HFFc6 (cell line): ENCODE results near the gene ATP6V1B1. TPM values are rescaled to one million over a fixed set of nuclear protein-coding genes. Genes with fewer than 3 reads are reported as not detected.

Source experiments
- DNase-seq: peaks from one replicate; pipeline ENCODE4 v3.0.0-alpha.2; 2018
- H3K27ac Mint-ChIP-seq: 2 replicates; pipeline ENCODE4 v1.8.0; 2020; ENCODE audit warnings: mild to moderate bottlenecking, mixed read lengths
- H3K27me3 Mint-ChIP-seq: 2 replicates; pipeline ENCODE4 v1.8.0; 2021; ENCODE audit warnings: mild to moderate bottlenecking, moderate library complexity, mixed read lengths; ENCODE audit not compliant: insufficient read depth
- H3K36me3 Mint-ChIP-seq: 2 replicates; pipeline ENCODE4 v1.8.0; 2021; ENCODE audit warnings: low read depth, mixed read lengths
- H3K4me1 Mint-ChIP-seq: 2 replicates; pipeline ENCODE4 v1.8.0; 2020; ENCODE audit warnings: low read depth, mixed read lengths
- H3K4me3 Mint-ChIP-seq: 2 replicates; pipeline ENCODE4 v1.8.0; 2020; ENCODE audit warnings: mild to moderate bottlenecking, moderate library complexity, mixed read lengths
- H3K9me3 Mint-ChIP-seq: 2 replicates; pipeline ENCODE4 v1.8.0; 2020; ENCODE audit warnings: mild to moderate bottlenecking, mixed read lengths
- CTCF ChIP-seq: fragments of 200-600 bp; sonication (generic); IDR thresholded peaks from 2 replicates; pipeline ENCODE4 v1.5.0; 2021; ENCODE audit warnings: antibody characterized with exemption, mild to moderate bottlenecking
- total RNA-seq, 6 experiments: library from RNA; stranded (reverse); fragmentation: NEBNext Ultra II Directional; extraction: Animal tissue kit (Norgen Biotek cat#: 25700); gene quantifications; 2 replicates in 1 of 6; 3 replicates in 5 of 6; pipeline ENCODE4 v1.2.3, GENCODE V29; 2021

The ATP6V1B1 gene
- total RNA-seq, 6 experiments from 2014 or later: 0.22 to 0.66 (median 0.57) TPM; not detected in 3

DNA sequence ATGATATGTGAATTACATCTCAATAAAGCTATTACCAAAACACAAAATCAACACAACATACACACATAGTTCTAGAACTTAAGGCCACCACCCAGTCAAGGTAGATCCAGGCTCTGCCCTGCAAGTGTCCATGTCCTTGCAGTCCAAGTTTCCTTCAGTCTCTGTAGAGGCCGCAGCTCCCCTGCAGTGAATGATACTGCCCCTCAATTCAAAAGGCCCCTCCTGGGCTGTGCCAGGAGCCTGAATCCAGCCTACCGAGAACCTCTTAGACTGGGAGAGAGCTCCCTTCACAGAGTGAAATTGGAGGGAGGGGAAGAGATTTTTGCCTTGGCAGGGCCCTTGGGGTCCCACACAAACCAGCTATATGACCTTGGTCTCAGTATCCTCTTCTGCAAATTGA, 42.5 kb upstream of the ATP6V1B1 start:
- TF ChIP-seq CTCF: no peak
- Mint-ChIP-seq H3K27me3 (peaks cover 83% of the 10 kb centered on the region), H3K4me3 (no peak overlapping the region), H3K9me3 (no peaks in the 10 kb centered on the region), H3K27ac (no peak overlapping the region), H3K4me1 (peaks cover 18% of the 10 kb centered on the region), H3K36me3 (no peaks in the 10 kb centered on the region)
- no peak for DNase-seq

GRCh38 chr2:70894765-70895164, 40.9 kb upstream of the ATP6V1B1 start:
- Mint-ChIP-seq H3K27me3 (peaks cover 83% of the 10 kb centered on the region), H3K4me1 (peaks cover 5% of the 10 kb centered on the region; the same call in 1 of the 2 replicates), H3K36me3 (no peaks in the 10 kb centered on the region), H3K9me3 (no peaks in the 10 kb centered on the region), H3K27ac (no peak overlapping the region), H3K4me3 (no peak overlapping the region)
- TF ChIP-seq CTCF: no peak
- no peak for DNase-seq

DNA sequence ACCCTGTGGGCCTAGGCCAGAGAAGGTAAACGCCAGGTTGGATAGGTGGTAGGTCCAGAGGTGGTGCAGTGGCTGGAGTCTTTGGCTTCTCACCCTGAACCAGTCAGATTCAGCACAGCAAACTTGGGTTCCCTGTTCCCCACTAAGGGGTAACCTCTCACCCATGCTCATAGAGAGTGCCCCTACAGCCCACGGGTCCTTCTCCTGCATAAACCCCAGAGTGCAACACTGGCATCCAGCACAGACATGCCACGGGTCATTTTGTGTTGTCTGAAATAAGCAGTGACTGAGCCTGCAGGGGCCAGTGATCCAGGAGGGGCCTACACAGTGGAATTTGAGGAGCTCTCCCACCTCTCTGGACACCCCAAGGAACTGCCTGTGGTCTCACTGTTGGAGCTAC, 40.5 kb upstream of the ATP6V1B1 start:
- peaks cover 81% of the 10 kb centered on the region for H3K27me3 Mint-ChIP-seq
- no peak for DNase-seq
- H3K9me3 Mint-ChIP-seq: no peaks in the 10 kb centered on the region
- no peak for TF ChIP-seq CTCF
- no peaks in the 10 kb centered on the region for H3K36me3 Mint-ChIP-seq
- H3K4me3 Mint-ChIP-seq: no peak overlapping the region
- no peak overlapping the region for H3K27ac Mint-ChIP-seq
- peaks cover 4% of the 10 kb centered on the region; the same call in 1 of the 2 replicates for H3K4me1 Mint-ChIP-seq

DNA sequence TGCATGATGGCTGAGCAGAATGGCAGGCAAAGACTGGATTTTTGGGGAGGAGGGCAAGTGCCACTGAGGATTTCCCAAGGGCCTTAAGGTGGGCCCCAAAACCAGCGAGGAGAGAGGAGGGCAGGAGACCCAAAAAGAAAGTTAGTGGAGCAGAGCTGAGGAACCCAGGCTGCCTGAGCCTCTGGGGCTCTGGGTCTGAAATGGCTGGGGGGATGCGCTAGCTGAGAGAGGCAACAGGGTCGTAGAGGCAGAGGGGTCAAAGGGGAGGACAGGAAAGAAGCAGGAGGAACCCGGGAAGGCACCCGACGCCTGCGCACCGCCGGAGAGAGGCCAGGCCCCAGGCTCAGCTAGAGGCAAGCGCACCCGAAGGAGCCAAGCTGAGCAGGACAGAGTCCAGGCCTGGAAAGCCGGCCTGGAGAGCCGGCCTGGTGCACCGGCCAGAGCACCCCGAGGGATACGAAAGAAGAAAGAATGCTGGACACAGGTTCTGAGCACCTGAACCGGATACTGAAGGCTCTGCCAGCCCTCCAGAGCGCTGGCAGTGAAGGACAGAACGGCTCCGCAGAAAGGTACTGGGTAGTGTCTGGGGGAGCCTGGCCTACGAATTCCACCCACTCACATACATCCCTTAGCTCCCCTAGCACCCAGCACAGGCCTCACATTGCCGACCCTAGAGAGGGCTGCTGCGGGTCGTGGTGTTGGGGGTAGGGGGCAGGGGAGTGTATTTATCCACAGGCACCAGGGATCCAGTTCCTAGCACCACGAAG, 39.5 kb upstream of the ATP6V1B1 start:
- Mint-ChIP-seq H3K4me3 (no peak overlapping the region), H3K27me3 (peaks cover 72% of the 10 kb centered on the region), H3K9me3 (no peaks in the 10 kb centered on the region), H3K36me3 (no peaks in the 10 kb centered on the region), H3K4me1 (peaks cover 2% of the 10 kb centered on the region; the same call in 1 of the 2 replicates), H3K27ac (no peak overlapping the region)
- TF ChIP-seq CTCF: no peak
- no peak for DNase-seq

DNA sequence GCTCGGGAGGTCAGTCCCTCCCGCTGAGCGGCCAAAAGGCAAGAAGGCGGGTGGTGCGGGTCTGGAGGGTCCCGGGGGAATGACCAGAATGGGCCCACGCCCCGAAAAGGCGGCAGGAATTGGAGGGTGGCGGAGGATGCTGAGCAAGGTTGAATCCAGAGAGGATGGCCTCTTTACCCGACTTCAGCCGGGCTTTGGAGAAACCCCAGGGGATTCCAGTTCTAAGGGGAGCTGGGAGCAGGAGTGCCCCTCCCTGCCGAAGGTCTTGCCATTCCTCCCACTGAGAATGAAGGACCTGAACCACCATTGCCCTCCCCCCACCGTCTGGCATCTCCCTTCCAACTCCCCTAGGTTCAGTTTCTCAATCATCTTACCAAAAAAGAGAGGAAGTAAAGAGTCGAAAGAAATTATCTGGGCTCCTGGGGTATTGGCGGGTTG, 38.9 kb upstream of the ATP6V1B1 start:
- H3K9me3 Mint-ChIP-seq: no peaks in the 10 kb centered on the region
- no peak overlapping the region for H3K4me3 Mint-ChIP-seq
- TF ChIP-seq CTCF: no peak
- peaks cover 68% of the 10 kb centered on the region for H3K27me3 Mint-ChIP-seq
- DNase-seq: no peak
- no peak overlapping the region for H3K27ac Mint-ChIP-seq
- H3K4me1 Mint-ChIP-seq: peaks cover 8% of the 10 kb centered on the region; the same call in 1 of the 2 replicates
- H3K36me3 Mint-ChIP-seq: no peaks in the 10 kb centered on the region
